ENCODE measurements around the gene DUOX1.
A peak's percentile ranks its signal among the peaks of the same experiment; 100 is the strongest.

Gene DUOX1

GRCh38 chr15:45164914-45165313 lies 35.1 kb downstream of the DUOX1 start:
- TF ChIP-seq GABPA (IDR thresholded peaks at IDR 0.05; ENCODE audit: low read depth) (no peak), SPI1 (IDR thresholded peaks at IDR 0.05; ENCODE audit: borderline replicate concordance, low read depth) (no peak), POLR2AphosphoS5 (IDR thresholded peaks at IDR 0.05; ENCODE audit: low read depth) (no peak)
- TF ChIP-seq, protein P1, sequence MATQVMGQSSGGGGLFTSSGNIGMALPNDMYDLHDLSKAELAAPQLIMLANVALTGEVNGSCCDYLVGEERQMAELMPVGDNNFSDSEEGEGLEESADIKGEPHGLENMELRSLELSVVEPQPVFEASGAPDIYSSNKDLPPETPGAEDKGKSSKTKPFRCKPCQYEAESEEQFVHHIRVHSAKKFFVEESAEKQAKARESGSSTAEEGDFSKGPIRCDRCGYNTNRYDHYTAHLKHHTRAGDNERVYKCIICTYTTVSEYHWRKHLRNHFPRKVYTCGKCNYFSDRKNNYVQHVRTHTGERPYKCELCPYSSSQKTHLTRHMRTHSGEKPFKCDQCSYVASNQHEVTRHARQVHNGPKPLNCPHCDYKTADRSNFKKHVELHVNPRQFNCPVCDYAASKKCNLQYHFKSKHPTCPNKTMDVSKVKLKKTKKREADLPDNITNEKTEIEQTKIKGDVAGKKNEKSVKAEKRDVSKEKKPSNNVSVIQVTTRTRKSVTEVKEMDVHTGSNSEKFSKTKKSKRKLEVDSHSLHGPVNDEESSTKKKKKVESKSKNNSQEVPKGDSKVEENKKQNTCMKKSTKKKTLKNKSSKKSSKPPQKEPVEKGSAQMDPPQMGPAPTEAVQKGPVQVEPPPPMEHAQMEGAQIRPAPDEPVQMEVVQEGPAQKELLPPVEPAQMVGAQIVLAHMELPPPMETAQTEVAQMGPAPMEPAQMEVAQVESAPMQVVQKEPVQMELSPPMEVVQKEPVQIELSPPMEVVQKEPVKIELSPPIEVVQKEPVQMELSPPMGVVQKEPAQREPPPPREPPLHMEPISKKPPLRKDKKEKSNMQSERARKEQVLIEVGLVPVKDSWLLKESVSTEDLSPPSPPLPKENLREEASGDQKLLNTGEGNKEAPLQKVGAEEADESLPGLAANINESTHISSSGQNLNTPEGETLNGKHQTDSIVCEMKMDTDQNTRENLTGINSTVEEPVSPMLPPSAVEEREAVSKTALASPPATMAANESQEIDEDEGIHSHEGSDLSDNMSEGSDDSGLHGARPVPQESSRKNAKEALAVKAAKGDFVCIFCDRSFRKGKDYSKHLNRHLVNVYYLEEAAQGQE (IDR thresholded peaks at IDR 0.05; ENCODE audit: insufficient replicate concordance, low read depth) = no peak
- TF ChIP-seq, protein P2, sequence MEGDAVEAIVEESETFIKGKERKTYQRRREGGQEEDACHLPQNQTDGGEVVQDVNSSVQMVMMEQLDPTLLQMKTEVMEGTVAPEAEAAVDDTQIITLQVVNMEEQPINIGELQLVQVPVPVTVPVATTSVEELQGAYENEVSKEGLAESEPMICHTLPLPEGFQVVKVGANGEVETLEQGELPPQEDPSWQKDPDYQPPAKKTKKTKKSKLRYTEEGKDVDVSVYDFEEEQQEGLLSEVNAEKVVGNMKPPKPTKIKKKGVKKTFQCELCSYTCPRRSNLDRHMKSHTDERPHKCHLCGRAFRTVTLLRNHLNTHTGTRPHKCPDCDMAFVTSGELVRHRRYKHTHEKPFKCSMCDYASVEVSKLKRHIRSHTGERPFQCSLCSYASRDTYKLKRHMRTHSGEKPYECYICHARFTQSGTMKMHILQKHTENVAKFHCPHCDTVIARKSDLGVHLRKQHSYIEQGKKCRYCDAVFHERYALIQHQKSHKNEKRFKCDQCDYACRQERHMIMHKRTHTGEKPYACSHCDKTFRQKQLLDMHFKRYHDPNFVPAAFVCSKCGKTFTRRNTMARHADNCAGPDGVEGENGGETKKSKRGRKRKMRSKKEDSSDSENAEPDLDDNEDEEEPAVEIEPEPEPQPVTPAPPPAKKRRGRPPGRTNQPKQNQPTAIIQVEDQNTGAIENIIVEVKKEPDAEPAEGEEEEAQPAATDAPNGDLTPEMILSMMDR (IDR thresholded peaks at IDR 0.05; ENCODE audit: insufficient read depth, low read length) = no peak
- Histone ChIP-seq H3K27ac (replicated peaks) (no peak overlapping the region), H3K27me3 (ENCODE audit: insufficient read depth, poor library complexity, severe bottlenecking) (no peaks in the 10 kb centered on the region), H3K4me3 (replicated peaks; ENCODE audit: insufficient read depth, low read length) (no peak overlapping the region)
- no peak for DNase-seq (ENCODE audit: low read depth in 1 of 2, low spot score in 1 of 2)

- no peak for TF ChIP-seq SPI1 (IDR thresholded peaks at IDR 0.05; ENCODE audit: borderline replicate concordance, low read depth)
- TF ChIP-seq, protein P1 (IDR thresholded peaks at IDR 0.05; ENCODE audit: insufficient replicate concordance, low read depth) = no peak
- no peak for TF ChIP-seq GABPA (IDR thresholded peaks at IDR 0.05; ENCODE audit: low read depth)
- TF ChIP-seq POLR2AphosphoS5 (IDR thresholded peaks at IDR 0.05; ENCODE audit: low read depth) = no peak
- TF ChIP-seq, protein P2 (IDR thresholded peaks at IDR 0.05; ENCODE audit: insufficient read depth, low read length) = no peak
- H3K4me3 ChIP-seq (replicated peaks; ENCODE audit: insufficient read depth, low read length) = no peak overlapping the region
- H3K27ac ChIP-seq (replicated peaks) = no peak overlapping the region
- no peak for DNase-seq (ENCODE audit: low read depth in 1 of 2, low spot score in 1 of 2)
- no peaks in the 10 kb centered on the region for H3K27me3 ChIP-seq (ENCODE audit: insufficient read depth, poor library complexity, severe bottlenecking)
These were observed 35.7 kb downstream of the DUOX1 start for GRCh38 chr15:45165536-45165935.

GRCh38 chr15:45166834-45167630 lies 37.2 kb downstream of the DUOX1 start:
- TF ChIP-seq, protein P1 (IDR thresholded peaks at IDR 0.05; ENCODE audit: insufficient replicate concordance, low read depth) = no peak
- TF ChIP-seq POLR2AphosphoS5 (IDR thresholded peaks at IDR 0.05; ENCODE audit: low read depth) = peak; percentile 50; the same call in 1 of the 2 replicates
- no peak for TF ChIP-seq GABPA (IDR thresholded peaks at IDR 0.05; ENCODE audit: low read depth)
- TF ChIP-seq SPI1 (IDR thresholded peaks at IDR 0.05; ENCODE audit: borderline replicate concordance, low read depth) = peak; percentile 56; the same call in 1 of the 2 replicates
- TF ChIP-seq, protein P2 (IDR thresholded peaks at IDR 0.05; ENCODE audit: insufficient read depth, low read length) = peak; percentile 73
- peak; percentile 77 to 94 for DNase-seq (ENCODE audit: low read depth in 1 of 2, low spot score in 1 of 2)
- peak overlapping the region; percentile 60 for H3K4me3 ChIP-seq (replicated peaks; ENCODE audit: insufficient read depth, low read length)
- no peaks in the 10 kb centered on the region for H3K27me3 ChIP-seq (ENCODE audit: insufficient read depth, poor library complexity, severe bottlenecking)
- H3K27ac ChIP-seq (replicated peaks) = peak overlapping the region; percentile 79
